Stimulated activated CD4-positive, alpha-beta T cell treated with anti-CD3 and anti-CD28 coated beads, Interleukin-2, amount 100 ng/mL, for 4 hours (primary cell): ENCODE results near the gene MEGF11.

Experiments
- DNase-seq: peaks from one replicate; pipeline ENCODE4 v3.0.0-alpha.2; 2020; ENCODE audit warnings: low read depth

MEGF11 gene

DNA sequence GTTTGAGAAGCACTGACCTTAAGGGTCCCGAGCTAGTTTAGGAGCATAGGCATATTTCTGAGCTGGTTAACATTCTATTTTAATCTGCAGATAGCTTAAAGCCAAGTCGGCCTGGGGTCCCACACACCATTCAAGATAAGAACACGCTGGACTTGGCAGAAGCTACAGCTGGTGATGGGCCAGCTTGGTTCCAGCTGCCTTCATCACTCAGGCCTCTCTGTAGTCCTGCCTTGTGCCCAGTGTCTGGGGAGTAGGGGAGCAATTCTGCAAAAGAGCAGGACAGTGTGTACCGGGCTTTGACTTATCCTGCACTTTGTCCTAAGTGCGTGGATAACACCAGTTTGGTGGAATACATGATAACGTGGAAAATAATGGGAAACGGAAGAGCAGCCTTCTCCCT, 164.5 kb downstream of the MEGF11 start:
- no peak for DNase-seq

DNA sequence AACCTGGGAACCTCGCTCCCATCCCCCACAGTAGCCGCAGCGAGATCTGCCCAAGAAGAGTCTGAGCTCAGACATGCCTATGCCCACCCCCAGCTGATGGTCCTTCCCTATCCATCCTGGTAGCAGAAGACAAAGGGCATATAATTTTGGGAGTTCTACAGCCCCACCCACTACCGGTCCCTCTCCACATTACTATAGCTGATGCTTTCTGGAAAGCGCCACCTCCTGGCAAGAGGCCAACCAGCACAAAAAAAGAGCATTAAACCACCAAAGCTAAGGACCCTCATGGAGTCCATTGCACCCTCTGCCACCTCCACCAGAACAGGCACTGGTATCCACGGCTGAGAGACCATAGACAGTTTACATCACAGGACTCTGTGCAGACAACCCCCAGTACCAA, 168.4 kb downstream of the MEGF11 start:
- no peak for DNase-seq

GRCh38 chr15:66084704-66085103, 168.8 kb downstream of the MEGF11 start:
- no peak for DNase-seq

DNA sequence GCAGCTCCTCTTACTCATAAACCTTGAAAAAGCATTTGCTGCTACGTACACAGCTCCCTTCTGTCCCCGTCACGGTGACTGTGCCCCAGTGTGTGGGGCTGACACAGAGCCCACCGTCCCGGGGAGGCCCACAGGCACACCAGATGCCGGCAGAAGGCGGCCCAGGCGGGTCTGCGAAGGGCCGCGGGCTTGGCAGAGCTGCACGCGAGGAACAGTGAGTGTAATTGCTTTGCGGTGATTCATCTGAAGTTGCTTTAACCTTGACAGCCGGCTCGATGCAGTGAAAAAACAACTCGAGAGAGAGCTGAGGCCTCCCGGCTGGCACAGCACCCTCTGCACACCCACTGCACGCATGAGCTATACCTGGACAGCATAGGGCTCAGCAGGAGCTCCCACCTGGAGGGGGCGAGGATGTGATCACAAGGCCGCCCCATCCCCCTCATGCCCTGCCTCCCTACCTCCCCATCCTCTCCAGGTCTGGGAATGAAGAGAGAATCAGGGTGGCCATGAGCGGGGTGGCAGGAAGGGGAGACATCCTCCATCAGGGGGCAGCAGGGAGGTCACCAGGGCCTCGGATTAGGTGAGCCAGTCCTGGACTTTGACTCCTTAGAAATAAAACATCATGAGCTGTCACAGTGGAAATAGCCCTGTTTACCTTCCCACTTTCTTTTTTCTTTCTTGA, 172.7 kb downstream of the MEGF11 start:
- no peak for DNase-seq

GRCh38 chr15:66078929-66079275, 174.6 kb downstream of the MEGF11 start:
- DNase-seq, result no peak

DNA sequence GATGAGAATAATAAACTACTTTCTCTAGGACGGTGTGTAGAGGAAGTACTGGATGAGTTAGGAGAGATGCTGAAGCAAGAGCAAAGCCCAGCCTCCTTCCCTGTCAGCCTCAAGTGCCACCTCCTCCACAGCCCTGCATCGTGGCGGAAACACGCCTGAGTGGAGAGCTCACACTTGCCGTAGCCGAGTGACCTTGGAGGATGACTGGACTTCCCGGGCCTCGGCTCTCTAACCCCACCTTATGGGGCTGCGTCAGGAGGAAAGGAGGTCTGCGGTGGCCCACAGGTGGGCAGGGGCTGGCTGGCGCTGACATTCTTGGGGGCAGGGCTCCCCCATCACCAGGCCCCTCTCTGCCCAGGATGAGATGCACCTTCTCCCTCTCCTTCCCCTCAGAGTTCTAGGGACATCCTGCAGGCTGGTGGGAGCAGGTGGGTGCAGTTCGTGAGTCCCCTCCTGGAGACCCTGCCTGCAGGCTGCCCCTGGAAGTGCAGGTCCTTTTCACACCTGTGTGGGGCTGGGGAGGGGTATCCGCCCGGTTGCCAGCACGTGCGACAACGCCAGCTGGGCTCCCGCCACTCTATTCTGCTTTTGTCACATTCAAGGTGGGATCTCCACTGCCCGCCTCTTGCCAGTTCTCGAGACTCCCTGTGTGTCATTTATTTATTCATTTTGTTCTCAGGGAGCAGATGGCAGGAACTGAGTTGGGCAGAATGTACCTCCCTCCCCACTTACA, 175.2 kb downstream of the MEGF11 start:
- DNase-seq, result no peak

DNA sequence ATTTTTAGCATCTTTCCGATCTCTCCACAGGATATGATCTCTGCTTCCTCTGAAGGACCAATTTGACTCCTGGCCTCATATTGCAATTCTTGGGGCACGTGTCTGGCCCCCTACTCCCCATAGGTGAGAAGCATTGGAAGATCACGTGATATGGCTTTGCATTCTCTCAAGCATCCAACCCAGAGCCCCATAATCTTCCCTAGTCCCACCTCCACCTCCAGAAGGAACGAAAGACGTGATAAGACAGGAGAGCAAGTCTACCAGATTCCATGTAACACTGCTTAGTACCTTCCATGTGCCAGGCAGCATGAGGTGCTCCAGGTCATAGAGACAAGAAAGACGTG, 176.3 kb downstream of the MEGF11 start:
- no peak for DNase-seq

- no peak for DNase-seq
Observed at GRCh38 chr15:66076591-66077319, 176.8 kb downstream of the MEGF11 start.

DNA sequence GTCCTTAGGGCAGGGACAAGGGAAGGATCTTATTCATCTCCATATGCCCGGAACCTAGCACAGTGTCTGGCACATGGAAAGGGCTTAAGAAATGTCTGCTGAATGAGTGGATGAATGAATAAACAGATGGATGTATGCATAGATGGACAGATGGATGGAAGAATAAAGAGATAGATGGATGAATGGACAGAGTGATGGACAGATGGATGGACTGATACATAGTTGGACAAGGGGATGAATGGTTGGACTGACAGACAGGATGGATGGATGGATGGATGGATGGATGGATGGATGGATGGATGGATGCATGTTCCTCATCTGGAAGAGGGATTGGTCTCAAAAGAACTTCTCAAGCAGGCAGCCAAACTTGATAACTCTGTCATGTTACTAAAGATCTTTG, 177.6 kb downstream of the MEGF11 start:
- DNase-seq, result no peak

- no peak for DNase-seq
Observed at GRCh38 chr15:66072616-66073361, 180.8 kb downstream of the MEGF11 start.

DNA sequence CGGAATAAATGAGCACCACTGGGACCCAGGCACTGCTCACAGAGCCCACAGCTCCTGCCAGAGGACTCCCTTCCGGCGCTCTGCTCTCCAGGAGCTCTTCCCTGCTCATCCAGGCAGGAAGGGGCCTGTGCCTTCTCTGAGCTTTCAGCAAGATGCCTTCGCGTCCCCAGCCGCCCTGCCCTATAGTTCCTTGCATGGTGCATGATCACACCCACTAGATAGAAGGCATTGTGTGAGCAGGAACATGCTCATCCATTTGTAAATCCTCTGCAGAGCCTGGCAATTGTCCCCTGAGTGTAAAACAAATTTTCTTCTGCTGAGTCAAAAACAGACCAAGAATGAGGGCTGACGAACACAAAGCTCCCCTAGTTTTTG, 181.6 kb downstream of the MEGF11 start:
- DNase-seq, result no peak

GRCh38 chr15:66071160-66071920, 182.2 kb downstream of the MEGF11 start:
- DNase-seq, result no peak

GRCh38 chr15:66070220-66070934, 183.2 kb downstream of the MEGF11 start:
- DNase-seq, result no peak

- DNase-seq, result no peak
Observed at GRCh38 chr15:66069751-66070150, 183.8 kb downstream of the MEGF11 start.

DNA sequence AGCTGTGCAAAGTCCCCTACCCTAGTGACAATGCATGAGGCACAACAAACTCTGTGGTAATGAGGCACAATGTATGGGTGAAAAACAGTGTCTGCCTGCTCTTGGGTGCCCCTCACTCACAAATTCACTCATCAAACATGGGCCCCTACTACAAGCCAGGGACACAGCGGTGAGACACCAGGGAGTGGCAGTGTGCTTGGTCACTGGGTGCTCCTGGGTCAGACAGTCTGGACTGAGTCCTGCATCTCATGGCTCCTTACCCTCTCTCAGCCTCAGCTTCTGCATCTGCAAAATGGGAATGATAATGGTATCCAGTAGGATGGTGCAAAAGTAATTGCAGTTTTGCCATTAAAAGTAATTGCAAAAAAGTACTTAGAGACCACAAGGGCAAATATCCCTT, 184.7 kb downstream of the MEGF11 start:
- no peak for DNase-seq

DNA sequence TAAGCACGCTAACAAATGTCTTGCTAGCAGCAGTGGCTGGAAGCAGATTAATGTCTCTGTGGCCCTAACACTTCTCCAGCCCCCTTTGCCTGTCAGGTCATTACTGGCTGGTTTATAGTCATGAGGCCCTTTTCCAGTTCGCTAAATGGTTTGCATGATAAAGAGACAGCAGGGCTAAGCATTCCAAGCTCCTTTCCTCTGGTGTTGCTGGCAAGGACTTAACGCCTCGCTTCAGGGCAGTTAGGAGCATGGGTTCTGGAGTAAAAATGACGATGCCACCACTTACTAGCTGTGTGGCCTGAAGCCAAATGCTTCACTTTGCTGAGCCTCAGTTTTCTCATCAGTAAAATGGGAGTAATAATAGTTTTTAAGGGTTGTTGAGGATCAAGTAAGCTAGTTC, 185.9 kb downstream of the MEGF11 start:
- DNase-seq, result no peak

- DNase-seq, result no peak
Observed at GRCh38 chr15:66066481-66066880, 187.1 kb downstream of the MEGF11 start.

- no peak for DNase-seq
Observed at GRCh38 chr15:66066005-66066404, 187.5 kb downstream of the MEGF11 start.

- no peak for DNase-seq
Observed at GRCh38 chr15:66065325-66065724, 188.2 kb downstream of the MEGF11 start.

DNA sequence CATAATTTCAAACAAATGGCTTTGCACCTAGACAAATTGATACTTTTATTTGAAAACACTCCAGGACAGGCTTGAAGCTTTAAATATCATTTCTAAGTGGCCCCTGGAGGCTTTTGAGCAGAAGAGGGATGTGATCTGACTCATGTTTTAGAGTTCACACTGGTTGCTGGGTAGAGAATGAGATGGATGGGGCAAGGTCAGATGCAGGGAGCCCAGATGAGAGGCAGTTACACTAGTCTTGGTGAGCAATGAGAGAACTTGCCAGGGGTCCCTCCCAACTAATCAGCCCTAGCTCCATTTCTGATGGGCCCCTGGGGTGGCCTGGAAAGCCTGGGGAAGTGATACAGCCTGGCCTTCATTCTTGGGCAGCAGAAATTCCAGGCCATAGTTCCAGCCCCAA, 190.4 kb downstream of the MEGF11 start:
- DNase-seq, result no peak

GRCh38 chr15:66057089-66057488, 196.5 kb downstream of the MEGF11 start:
- no peak for DNase-seq
